ENCODE data around the gene PPFIBP2.

PPFIBP2 gene

DNA sequence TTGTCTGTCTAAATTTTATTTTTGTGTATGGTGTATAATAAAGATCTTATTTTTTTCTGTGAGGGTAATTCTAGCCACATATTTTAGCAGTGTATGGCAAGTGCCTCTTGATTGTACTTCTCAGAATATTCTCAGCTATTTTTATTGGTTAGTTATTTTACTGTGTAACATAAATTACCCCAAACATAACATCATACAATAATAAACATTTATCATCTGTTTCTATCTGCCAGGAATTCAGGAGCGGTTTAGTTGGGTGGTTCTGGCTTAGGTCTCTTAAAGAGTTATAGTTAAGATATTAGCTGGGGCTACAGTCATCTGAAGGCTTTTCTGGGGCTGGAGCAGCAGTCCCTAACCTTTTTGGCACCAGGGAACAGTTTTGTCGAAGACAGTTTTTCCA lies 47.8 kb downstream of the PPFIBP2 start:
- peaks cover 0 to 3% of the 10 kb centered on the region in 2 donors for H3K4me1 ChIP-seq (ENCODE audit: control insufficient read depth in 2 of 2, insufficient read depth in 2 of 2, low read length in 2 of 2)
- H3K4me3 ChIP-seq (ENCODE audit: low read length in 2 of 2), result no peak overlapping the region
- H3K27me3 ChIP-seq (ENCODE audit: control insufficient read depth in 2 of 2, insufficient read depth in 2 of 2, low read length in 2 of 2), result no peaks in the 10 kb centered on the region
- H3K27ac ChIP-seq (ENCODE audit: low read depth in 2 of 2, low read length in 2 of 2), result no peak overlapping the region
- no peaks in the 10 kb centered on the region for H3K9me3 ChIP-seq (ENCODE audit: control insufficient read depth in 2 of 2, low read length in 2 of 2)
- H3K9ac ChIP-seq (ENCODE audit: low read depth in 1 of 2, low read length in 2 of 2), result no peak overlapping the region
- H3K36me3 ChIP-seq (ENCODE audit: control insufficient read depth in 2 of 2, insufficient read depth in 2 of 2, low read length in 2 of 2), result peaks cover 0 to 3% of the 10 kb centered on the region in 2 donors

- H3K4me3 ChIP-seq (ENCODE audit: low read length in 2 of 2), result no peak overlapping the region
- no peaks in the 10 kb centered on the region for H3K27me3 ChIP-seq (ENCODE audit: control insufficient read depth in 2 of 2, insufficient read depth in 2 of 2, low read length in 2 of 2)
- no peak overlapping the region for H3K9ac ChIP-seq (ENCODE audit: low read depth in 1 of 2, low read length in 2 of 2)
- H3K36me3 ChIP-seq (ENCODE audit: control insufficient read depth in 2 of 2, insufficient read depth in 2 of 2, low read length in 2 of 2), result peaks cover 3 to 5% of the 10 kb centered on the region in 2 donors
- H3K4me1 ChIP-seq (ENCODE audit: control insufficient read depth in 2 of 2, insufficient read depth in 2 of 2, low read length in 2 of 2), result peaks cover 0 to 3% of the 10 kb centered on the region in 2 donors
- no peak overlapping the region for H3K27ac ChIP-seq (ENCODE audit: low read depth in 2 of 2, low read length in 2 of 2)
- no peaks in the 10 kb centered on the region for H3K9me3 ChIP-seq (ENCODE audit: control insufficient read depth in 2 of 2, low read length in 2 of 2)
Measured at GRCh38 chr11:7563281-7563680, 49.5 kb downstream of the PPFIBP2 start.

- Histone ChIP-seq H3K36me3 (ENCODE audit: control insufficient read depth in 2 of 2, insufficient read depth in 2 of 2, low read length in 2 of 2) (peaks cover 3 to 5% of the 10 kb centered on the region in 2 donors), H3K9me3 (ENCODE audit: control insufficient read depth in 2 of 2, low read length in 2 of 2) (no peaks in the 10 kb centered on the region), H3K9ac (ENCODE audit: low read depth in 1 of 2, low read length in 2 of 2) (no peak overlapping the region), H3K27ac (ENCODE audit: low read depth in 2 of 2, low read length in 2 of 2) (no peak overlapping the region), H3K4me1 (ENCODE audit: control insufficient read depth in 2 of 2, insufficient read depth in 2 of 2, low read length in 2 of 2) (peaks cover 0 to 3% of the 10 kb centered on the region in 2 donors), H3K27me3 (ENCODE audit: control insufficient read depth in 2 of 2, insufficient read depth in 2 of 2, low read length in 2 of 2) (no peaks in the 10 kb centered on the region), H3K4me3 (ENCODE audit: low read length in 2 of 2) (no peak overlapping the region)
Measured at GRCh38 chr11:7564803-7565202, 51.0 kb downstream of the PPFIBP2 start.

GRCh38 chr11:7567311-7567710 lies 53.5 kb downstream of the PPFIBP2 start:
- Histone ChIP-seq H3K27me3 (ENCODE audit: control insufficient read depth in 2 of 2, insufficient read depth in 2 of 2, low read length in 2 of 2) (no peaks in the 10 kb centered on the region), H3K9ac (ENCODE audit: low read depth in 1 of 2, low read length in 2 of 2) (no peak overlapping the region), H3K4me1 (ENCODE audit: control insufficient read depth in 2 of 2, insufficient read depth in 2 of 2, low read length in 2 of 2) (peaks cover 8 to 10% of the 10 kb centered on the region in 2 donors), H3K27ac (ENCODE audit: low read depth in 2 of 2, low read length in 2 of 2) (no peak overlapping the region), H3K9me3 (ENCODE audit: control insufficient read depth in 2 of 2, low read length in 2 of 2) (no peaks in the 10 kb centered on the region), H3K4me3 (ENCODE audit: low read length in 2 of 2) (no peak overlapping the region), H3K36me3 (ENCODE audit: control insufficient read depth in 2 of 2, insufficient read depth in 2 of 2, low read length in 2 of 2) (peaks cover 3 to 5% of the 10 kb centered on the region in 2 donors)

DNA sequence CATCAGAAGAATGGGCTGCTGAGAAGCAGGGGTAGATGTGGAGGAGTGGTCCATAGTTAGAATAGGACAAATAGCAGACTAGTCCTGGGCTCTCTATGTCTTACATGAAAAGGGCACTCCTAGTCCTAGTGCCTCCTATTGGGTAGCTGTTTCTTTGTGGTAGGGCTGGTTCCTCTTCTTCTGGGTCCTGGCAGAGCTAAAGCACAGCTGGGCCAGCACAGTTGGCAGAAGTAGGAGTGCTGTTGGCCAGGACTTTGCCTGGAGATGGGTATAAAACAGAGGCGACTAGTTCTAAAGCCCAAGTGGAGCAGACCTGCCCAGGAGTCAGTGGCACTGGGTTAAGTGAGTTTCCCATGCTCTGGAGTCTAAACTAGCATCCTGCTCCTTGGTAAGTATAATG lies 55.2 kb downstream of the PPFIBP2 start:
- H3K4me1 ChIP-seq (ENCODE audit: control insufficient read depth in 2 of 2, insufficient read depth in 2 of 2, low read length in 2 of 2), result peaks cover 22 to 27% of the 10 kb centered on the region in 2 donors
- no peak overlapping the region for H3K9ac ChIP-seq (ENCODE audit: low read depth in 1 of 2, low read length in 2 of 2)
- H3K4me3 ChIP-seq (ENCODE audit: low read length in 2 of 2), result no peak overlapping the region
- no peak overlapping the region for H3K27ac ChIP-seq (ENCODE audit: low read depth in 2 of 2, low read length in 2 of 2)
- no peaks in the 10 kb centered on the region for H3K27me3 ChIP-seq (ENCODE audit: control insufficient read depth in 2 of 2, insufficient read depth in 2 of 2, low read length in 2 of 2)
- peaks cover 3 to 5% of the 10 kb centered on the region in 2 donors for H3K36me3 ChIP-seq (ENCODE audit: control insufficient read depth in 2 of 2, insufficient read depth in 2 of 2, low read length in 2 of 2)
- no peaks in the 10 kb centered on the region for H3K9me3 ChIP-seq (ENCODE audit: control insufficient read depth in 2 of 2, low read length in 2 of 2)

DNA sequence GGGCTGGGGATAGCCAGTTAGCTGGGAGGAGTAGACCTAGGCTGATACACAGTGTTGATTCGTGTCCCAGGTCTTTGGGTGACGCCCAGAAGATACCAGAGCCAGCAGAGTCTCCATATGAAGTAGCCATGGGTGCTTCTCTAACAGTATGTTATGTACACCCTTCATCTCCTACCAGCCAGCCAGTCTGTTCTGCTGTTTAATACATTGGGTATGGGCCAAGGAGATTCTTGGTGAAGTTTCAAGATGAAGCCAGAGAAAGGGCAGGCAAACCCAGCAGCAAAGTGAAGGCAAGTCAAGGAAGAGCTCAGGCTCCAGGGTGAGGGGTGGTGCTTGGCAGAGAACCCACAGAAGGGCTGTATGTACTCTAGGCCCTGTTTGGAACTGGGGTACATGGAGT lies 56.4 kb downstream of the PPFIBP2 start:
- Histone ChIP-seq H3K36me3 (ENCODE audit: control insufficient read depth in 2 of 2, insufficient read depth in 2 of 2, low read length in 2 of 2) (peaks cover 3 to 5% of the 10 kb centered on the region in 2 donors), H3K27me3 (ENCODE audit: control insufficient read depth in 2 of 2, insufficient read depth in 2 of 2, low read length in 2 of 2) (no peaks in the 10 kb centered on the region), H3K9ac (ENCODE audit: low read depth in 1 of 2, low read length in 2 of 2) (no peak overlapping the region), H3K4me1 (ENCODE audit: control insufficient read depth in 2 of 2, insufficient read depth in 2 of 2, low read length in 2 of 2) (peaks cover 34 to 39% of the 10 kb centered on the region in 2 donors), H3K27ac (ENCODE audit: low read depth in 2 of 2, low read length in 2 of 2) (no peak overlapping the region), H3K4me3 (ENCODE audit: low read length in 2 of 2) (no peak overlapping the region), H3K9me3 (ENCODE audit: control insufficient read depth in 2 of 2, low read length in 2 of 2) (no peaks in the 10 kb centered on the region)

DNA sequence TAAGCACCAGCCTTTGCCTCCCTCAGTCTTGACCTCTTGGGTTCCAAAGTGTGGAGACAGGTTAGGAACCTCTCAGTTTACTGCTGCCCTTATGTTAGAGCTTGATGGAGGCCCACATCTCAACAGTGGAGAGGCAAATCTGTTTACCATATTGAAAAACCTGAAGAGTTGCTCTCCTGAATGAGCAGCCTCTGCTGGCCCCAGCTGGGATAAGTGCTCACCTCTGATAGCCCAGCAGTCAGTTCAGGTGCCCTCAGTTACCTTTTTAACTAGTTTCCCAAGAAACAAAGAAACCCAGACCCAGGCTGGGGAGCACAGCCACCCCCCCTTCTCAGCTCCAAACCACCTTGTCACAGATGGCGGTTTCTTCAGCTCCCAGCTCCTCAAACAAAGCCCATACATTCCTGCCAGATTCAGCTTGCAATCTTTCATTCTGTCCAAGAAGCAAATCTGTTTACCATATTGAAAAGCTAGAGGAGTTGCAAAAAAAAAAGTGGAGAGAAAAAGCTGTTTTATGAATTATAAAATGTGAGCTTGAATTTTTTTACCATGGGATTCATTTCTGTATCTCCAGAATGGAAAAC lies 57.2 kb downstream of the PPFIBP2 start:
- Histone ChIP-seq H3K27ac (ENCODE audit: low read depth in 2 of 2, low read length in 2 of 2) (no peak overlapping the region), H3K36me3 (ENCODE audit: control insufficient read depth in 2 of 2, insufficient read depth in 2 of 2, low read length in 2 of 2) (peaks cover 2 to 3% of the 10 kb centered on the region in 2 donors), H3K4me3 (ENCODE audit: low read length in 2 of 2) (no peak overlapping the region), H3K9ac (ENCODE audit: low read depth in 1 of 2, low read length in 2 of 2) (no peak overlapping the region), H3K9me3 (ENCODE audit: control insufficient read depth in 2 of 2, low read length in 2 of 2) (no peaks in the 10 kb centered on the region), H3K27me3 (ENCODE audit: control insufficient read depth in 2 of 2, insufficient read depth in 2 of 2, low read length in 2 of 2) (no peaks in the 10 kb centered on the region), H3K4me1 (ENCODE audit: control insufficient read depth in 2 of 2, insufficient read depth in 2 of 2, low read length in 2 of 2) (peaks cover 42 to 47% of the 10 kb centered on the region in 2 donors)

- Histone ChIP-seq H3K4me1 (ENCODE audit: control insufficient read depth in 2 of 2, insufficient read depth in 2 of 2, low read length in 2 of 2) (peaks cover 48 to 53% of the 10 kb centered on the region in 2 donors), H3K27ac (ENCODE audit: low read depth in 2 of 2, low read length in 2 of 2) (peak overlapping the region; percentile 63 to 77), H3K9me3 (ENCODE audit: control insufficient read depth in 2 of 2, low read length in 2 of 2) (no peaks in the 10 kb centered on the region), H3K4me3 (ENCODE audit: low read length in 2 of 2) (no peak overlapping the region), H3K27me3 (ENCODE audit: control insufficient read depth in 2 of 2, insufficient read depth in 2 of 2, low read length in 2 of 2) (no peaks in the 10 kb centered on the region), H3K9ac (ENCODE audit: low read depth in 1 of 2, low read length in 2 of 2) (peak overlapping the region in 1 of 2 donors; percentile 52), H3K36me3 (ENCODE audit: control insufficient read depth in 2 of 2, insufficient read depth in 2 of 2, low read length in 2 of 2) (peaks cover 2 to 3% of the 10 kb centered on the region in 2 donors)
Measured at GRCh38 chr11:7571640-7572000, 57.8 kb downstream of the PPFIBP2 start.

- H3K27ac ChIP-seq (ENCODE audit: low read depth in 2 of 2, low read length in 2 of 2), result peak overlapping the region; percentile 63 to 77
- peak overlapping the region in 1 of 2 donors; percentile 52 for H3K9ac ChIP-seq (ENCODE audit: low read depth in 1 of 2, low read length in 2 of 2)
- H3K27me3 ChIP-seq (ENCODE audit: control insufficient read depth in 2 of 2, insufficient read depth in 2 of 2, low read length in 2 of 2), result no peaks in the 10 kb centered on the region
- no peaks in the 10 kb centered on the region for H3K9me3 ChIP-seq (ENCODE audit: control insufficient read depth in 2 of 2, low read length in 2 of 2)
- H3K4me3 ChIP-seq (ENCODE audit: low read length in 2 of 2), result no peak overlapping the region
- peaks cover 53 to 58% of the 10 kb centered on the region in 2 donors for H3K4me1 ChIP-seq (ENCODE audit: control insufficient read depth in 2 of 2, insufficient read depth in 2 of 2, low read length in 2 of 2)
- peaks cover 2 to 3% of the 10 kb centered on the region in 2 donors for H3K36me3 ChIP-seq (ENCODE audit: control insufficient read depth in 2 of 2, insufficient read depth in 2 of 2, low read length in 2 of 2)
Measured at GRCh38 chr11:7572001-7572712, 58.4 kb downstream of the PPFIBP2 start.

DNA sequence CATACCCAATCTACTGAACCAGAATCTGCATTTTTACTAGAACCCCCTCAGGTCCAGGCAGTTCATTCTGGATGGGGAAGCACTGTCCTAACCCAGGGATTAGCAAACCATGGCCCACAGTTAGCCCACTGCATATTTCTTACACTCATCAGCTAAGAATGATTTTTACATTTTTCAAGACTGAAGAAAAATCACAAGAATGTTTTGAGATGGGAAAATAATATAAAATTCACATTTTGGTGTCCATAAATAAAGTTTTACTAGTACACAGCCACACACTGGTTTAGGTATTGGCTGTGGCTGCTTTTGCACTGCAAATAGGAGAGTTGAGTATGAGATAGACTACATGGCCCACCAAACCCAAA lies 59.4 kb downstream of the PPFIBP2 start:
- Histone ChIP-seq H3K36me3 (ENCODE audit: control insufficient read depth in 2 of 2, insufficient read depth in 2 of 2, low read length in 2 of 2) (no peaks in the 10 kb centered on the region), H3K4me3 (ENCODE audit: low read length in 2 of 2) (peak overlapping the region; percentile 44 to 70), H3K27ac (ENCODE audit: low read depth in 2 of 2, low read length in 2 of 2) (peak overlapping the region; percentile 69 to 96), H3K9ac (ENCODE audit: low read depth in 1 of 2, low read length in 2 of 2) (no peak overlapping the region), H3K4me1 (ENCODE audit: control insufficient read depth in 2 of 2, insufficient read depth in 2 of 2, low read length in 2 of 2) (peaks cover 61 to 68% of the 10 kb centered on the region in 2 donors), H3K27me3 (ENCODE audit: control insufficient read depth in 2 of 2, insufficient read depth in 2 of 2, low read length in 2 of 2) (no peaks in the 10 kb centered on the region), H3K9me3 (ENCODE audit: control insufficient read depth in 2 of 2, low read length in 2 of 2) (no peaks in the 10 kb centered on the region)

Data from mucosa of rectum (tissue), 2 donors.